A673 (cell line): ENCODE results near the gene CACNA1G.

Experiments used
- EZH2 ChIP-seq: fragments of 200-600 bp; sonication (generic); IDR thresholded peaks from 2 replicates; pipeline ENCODE4 v1.6.1; 2017; ENCODE audit warnings: borderline replicate concordance, low read depth, mild to moderate bottlenecking, mixed read lengths, antibody characterized with exemption, low read length; ENCODE audit not compliant: poor library complexity, severe bottlenecking
- TF ChIP-seq, protein P1 (sequence below): fragments of 300-800, 200-600 bp; sonication (generic); conservative IDR thresholded peaks from 2 replicates; pipeline ENCODE4 v1.5.1; 2017; ENCODE audit warnings: low read depth, mild to moderate bottlenecking, antibody characterized with exemption, low read length, moderate library complexity, mixed read lengths

DNA sequence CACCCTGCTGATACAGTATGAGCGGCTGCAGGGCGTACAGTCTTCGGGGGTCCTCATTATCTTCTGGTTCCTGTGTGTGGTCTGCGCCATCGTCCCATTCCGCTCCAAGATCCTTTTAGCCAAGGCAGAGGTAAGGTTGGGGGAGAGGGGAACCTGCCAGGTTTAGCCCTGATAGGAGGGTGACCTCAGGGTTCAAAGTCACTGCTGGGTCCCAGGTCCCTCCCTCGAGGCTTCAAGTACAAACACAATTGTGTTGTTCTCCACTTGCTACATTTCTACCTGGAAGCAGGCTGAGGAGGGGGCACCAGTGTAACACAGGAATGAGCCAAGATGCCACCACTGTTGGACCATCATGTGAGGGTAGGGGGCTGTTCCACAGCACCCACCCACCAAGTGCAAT lies 96.5 kb downstream of the CACNA1G start:
- TF ChIP-seq, protein P1, sequence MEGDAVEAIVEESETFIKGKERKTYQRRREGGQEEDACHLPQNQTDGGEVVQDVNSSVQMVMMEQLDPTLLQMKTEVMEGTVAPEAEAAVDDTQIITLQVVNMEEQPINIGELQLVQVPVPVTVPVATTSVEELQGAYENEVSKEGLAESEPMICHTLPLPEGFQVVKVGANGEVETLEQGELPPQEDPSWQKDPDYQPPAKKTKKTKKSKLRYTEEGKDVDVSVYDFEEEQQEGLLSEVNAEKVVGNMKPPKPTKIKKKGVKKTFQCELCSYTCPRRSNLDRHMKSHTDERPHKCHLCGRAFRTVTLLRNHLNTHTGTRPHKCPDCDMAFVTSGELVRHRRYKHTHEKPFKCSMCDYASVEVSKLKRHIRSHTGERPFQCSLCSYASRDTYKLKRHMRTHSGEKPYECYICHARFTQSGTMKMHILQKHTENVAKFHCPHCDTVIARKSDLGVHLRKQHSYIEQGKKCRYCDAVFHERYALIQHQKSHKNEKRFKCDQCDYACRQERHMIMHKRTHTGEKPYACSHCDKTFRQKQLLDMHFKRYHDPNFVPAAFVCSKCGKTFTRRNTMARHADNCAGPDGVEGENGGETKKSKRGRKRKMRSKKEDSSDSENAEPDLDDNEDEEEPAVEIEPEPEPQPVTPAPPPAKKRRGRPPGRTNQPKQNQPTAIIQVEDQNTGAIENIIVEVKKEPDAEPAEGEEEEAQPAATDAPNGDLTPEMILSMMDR = no peak
- TF ChIP-seq EZH2 = no peak
